ENCODE data around the gene PRKG1. TPM values are rescaled to one million over a fixed set of nuclear protein-coding genes. Genes with fewer than 3 reads are reported as not detected.

Gene PRKG1
- total RNA-seq, 1 donor from 2014 or later: 17.9 TPM

- no peaks in the 10 kb centered on the region for H3K36me3 ChIP-seq
- H3K27me3 ChIP-seq: no peaks in the 10 kb centered on the region
- intact Hi-C loops (cut with DNase I): no loop called here
- no peak for TF ChIP-seq POLR2AphosphoS5 (IDR thresholded peaks at IDR 0.05; ENCODE audit: insufficient read depth in 1 of 2, low read depth in 1 of 2)
- TF ChIP-seq CTCF (IDR thresholded peaks at IDR 0.05): no peak
- no peak for TF ChIP-seq POLR2A (IDR thresholded peaks at IDR 0.05)
- no peak for DNase-seq (ENCODE audit: extremely low spot score in 2 of 2)
- H3K4me3 ChIP-seq: no peak overlapping the region
- peak overlapping the region; percentile 28 for H3K27ac ChIP-seq
- no peaks in the 10 kb centered on the region for H3K9me3 ChIP-seq
- peaks cover 8% of the 10 kb centered on the region for H3K4me1 ChIP-seq
Observed at GRCh38 chr10:51300617-51301304, 226.5 kb downstream of the PRKG1 start.

- Histone ChIP-seq H3K27ac (peak overlapping the region; percentile 28), H3K9me3 (no peaks in the 10 kb centered on the region), H3K36me3 (no peaks in the 10 kb centered on the region), H3K27me3 (no peaks in the 10 kb centered on the region), H3K4me1 (peaks cover 8% of the 10 kb centered on the region), H3K4me3 (no peak overlapping the region)
- TF ChIP-seq POLR2A (IDR thresholded peaks at IDR 0.05) (no peak), CTCF (IDR thresholded peaks at IDR 0.05) (no peak), POLR2AphosphoS5 (IDR thresholded peaks at IDR 0.05; ENCODE audit: insufficient read depth in 1 of 2, low read depth in 1 of 2) (no peak)
- intact Hi-C loops (cut with DNase I): no loop called here
- no peak for DNase-seq (ENCODE audit: extremely low spot score in 2 of 2)
Observed at GRCh38 chr10:51301644-51302043, 227.4 kb downstream of the PRKG1 start.

GRCh38 chr10:51302316-51302715 is 228.0 kb downstream of the PRKG1 start:
- Histone ChIP-seq H3K27ac (peak overlapping the region; percentile 28), H3K4me3 (no peak overlapping the region), H3K9me3 (no peaks in the 10 kb centered on the region), H3K4me1 (peaks cover 8% of the 10 kb centered on the region), H3K36me3 (no peaks in the 10 kb centered on the region), H3K27me3 (no peaks in the 10 kb centered on the region)
- intact Hi-C loops (cut with DNase I): no loop called here
- DNase-seq (ENCODE audit: extremely low spot score in 2 of 2): no peak
- no peak for TF ChIP-seq POLR2A (IDR thresholded peaks at IDR 0.05)
- peak in 1 of 2 donors; percentile 29 for TF ChIP-seq POLR2AphosphoS5 (IDR thresholded peaks at IDR 0.05; ENCODE audit: insufficient read depth in 1 of 2, low read depth in 1 of 2)

GRCh38 chr10:51308116-51308515 is 233.8 kb downstream of the PRKG1 start:
- TF ChIP-seq CTCF (IDR thresholded peaks at IDR 0.05) (no peak), POLR2A (IDR thresholded peaks at IDR 0.05) (no peak), POLR2AphosphoS5 (IDR thresholded peaks at IDR 0.05; ENCODE audit: insufficient read depth in 1 of 2, low read depth in 1 of 2) (no peak)
- DNase-seq (ENCODE audit: extremely low spot score in 2 of 2): no peak
- no peaks in the 10 kb centered on the region for H3K36me3 ChIP-seq
- H3K27me3 ChIP-seq: no peaks in the 10 kb centered on the region
- H3K4me1 ChIP-seq: no peaks in the 10 kb centered on the region
- H3K4me3 ChIP-seq: no peak overlapping the region
- intact Hi-C loops (cut with DNase I): no loop called here
- H3K27ac ChIP-seq: no peak overlapping the region
- H3K9me3 ChIP-seq: no peaks in the 10 kb centered on the region

- H3K4me3 ChIP-seq: no peak overlapping the region
- H3K27ac ChIP-seq: no peak overlapping the region
- TF ChIP-seq POLR2AphosphoS5 (IDR thresholded peaks at IDR 0.05; ENCODE audit: insufficient read depth in 1 of 2, low read depth in 1 of 2) (no peak), CTCF (IDR thresholded peaks at IDR 0.05) (no peak), POLR2A (IDR thresholded peaks at IDR 0.05) (no peak)
- DNase-seq (ENCODE audit: extremely low spot score in 2 of 2): no peak
- no peaks in the 10 kb centered on the region for H3K27me3 ChIP-seq
- peaks cover 8% of the 10 kb centered on the region for H3K4me1 ChIP-seq
- intact Hi-C loops (cut with DNase I): no loop called here
- no peaks in the 10 kb centered on the region for H3K36me3 ChIP-seq
- H3K9me3 ChIP-seq: no peaks in the 10 kb centered on the region
Observed at GRCh38 chr10:51311228-51311627, 236.9 kb downstream of the PRKG1 start.
